GM12892 (cell line): ENCODE results near the gene TBL1X.
A peak's percentile ranks its signal among the peaks of the same experiment; 100 is the strongest.

ENCODE experiments used
- DNase-seq: peaks from one replicate; pipeline ENCODE4 v3.0.0; 2011; ENCODE audit not compliant: insufficient read length
- FAIRE-seq: peaks from 2 replicates; lab custom pipeline; 2011; peaks lifted over from hg19 to GRCh38; lab: Jason Lieb, UNC
- POLR2A ChIP-seq: IDR thresholded peaks from 2 replicates; pipeline ENCODE4 v1.6.1; 2011; ENCODE audit warnings: low read depth, low read length, control low read depth
- POLR2AphosphoS5 ChIP-seq: IDR thresholded peaks from 2 replicates; pipeline ENCODE4 v1.6.1; 2011; ENCODE audit warnings: low read depth, low read length, control low read depth
- TAF1 ChIP-seq: IDR thresholded peaks from 2 replicates; pipeline ENCODE4 v1.6.1; 2011; ENCODE audit warnings: low read depth, mild to moderate bottlenecking, control low read depth, low read length, borderline replicate concordance

Gene TBL1X

DNA sequence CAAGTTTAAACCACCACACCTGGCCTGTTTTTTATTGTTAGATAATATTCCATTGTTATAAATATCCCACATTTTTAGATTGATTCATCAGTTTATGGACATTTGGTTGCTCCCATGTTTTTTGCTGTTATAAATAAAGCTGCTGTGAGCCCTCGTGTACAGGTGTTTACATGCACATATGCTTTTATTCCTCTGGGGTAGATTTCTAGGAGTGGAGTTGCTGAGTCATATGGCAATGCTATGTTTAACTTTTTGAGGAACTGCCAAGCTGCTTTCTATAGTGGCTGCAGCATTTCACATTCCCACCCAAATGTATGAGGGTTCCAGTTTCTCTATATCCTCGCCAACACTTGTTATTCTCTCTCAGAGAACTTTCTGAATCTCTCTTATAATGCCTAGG lies 90.5 kb downstream of the TBL1X start:
- FAIRE-seq (no peak), DNase-seq (no peak)
- TF ChIP-seq POLR2AphosphoS5: no peak
- TF ChIP-seq POLR2A: no peak
- TF ChIP-seq TAF1: no peak

DNA sequence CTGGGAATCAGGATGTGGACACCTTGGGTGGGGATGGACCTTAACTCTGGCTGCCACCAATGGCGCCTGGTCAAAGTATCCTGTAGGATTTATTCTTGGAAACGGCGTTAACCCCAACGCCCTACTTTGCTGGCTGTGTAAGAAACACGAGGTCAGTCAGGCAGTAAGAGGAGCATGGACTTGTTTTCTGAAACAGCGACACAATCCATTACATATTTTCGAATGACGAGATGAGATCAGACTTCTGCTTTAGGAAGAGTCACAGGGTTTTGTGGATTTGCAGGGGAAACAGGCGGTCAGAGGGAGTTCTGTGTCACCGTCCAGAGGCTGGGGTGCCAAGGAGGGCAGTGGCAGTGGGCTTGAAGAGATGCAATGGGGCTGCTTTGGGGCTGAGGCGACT lies 92.2 kb downstream of the TBL1X start:
- DNase-seq (no peak), FAIRE-seq (no peak)
- TF ChIP-seq TAF1 (no peak), POLR2AphosphoS5 (no peak), POLR2A (no peak)

GRCh38 chrX:9557521-9557920 lies 92.7 kb downstream of the TBL1X start:
- FAIRE-seq: peak; percentile 40
- TF ChIP-seq TAF1 (no peak), POLR2A (no peak), POLR2AphosphoS5 (no peak)
- DNase-seq: no peak

DNA sequence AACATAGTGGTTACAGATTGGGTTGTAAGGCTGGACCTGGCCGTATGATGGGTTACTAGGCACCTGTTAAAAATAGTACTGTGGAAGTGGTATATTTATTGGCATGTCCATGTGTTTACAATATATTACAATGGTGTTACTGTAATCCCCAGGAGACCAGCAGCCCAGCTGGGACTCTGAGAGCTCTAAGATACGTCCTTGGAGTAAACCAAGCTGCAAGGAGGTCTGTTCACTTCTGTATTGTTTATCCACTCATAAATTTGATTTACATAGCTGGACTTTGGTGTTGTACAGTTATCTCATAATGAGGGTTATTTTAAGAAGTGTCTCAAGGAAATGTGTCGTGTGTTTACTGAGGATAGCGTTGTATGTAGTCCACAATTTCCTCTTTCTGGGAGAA lies 93.8 kb downstream of the TBL1X start:
- no peak for DNase-seq
- TF ChIP-seq POLR2A (no peak), TAF1 (no peak), POLR2AphosphoS5 (no peak)
- FAIRE-seq: peak; percentile 54

- DNase-seq: no peak
Measured at GRCh38 chrX:9560219-9560618, 95.4 kb downstream of the TBL1X start.

DNA sequence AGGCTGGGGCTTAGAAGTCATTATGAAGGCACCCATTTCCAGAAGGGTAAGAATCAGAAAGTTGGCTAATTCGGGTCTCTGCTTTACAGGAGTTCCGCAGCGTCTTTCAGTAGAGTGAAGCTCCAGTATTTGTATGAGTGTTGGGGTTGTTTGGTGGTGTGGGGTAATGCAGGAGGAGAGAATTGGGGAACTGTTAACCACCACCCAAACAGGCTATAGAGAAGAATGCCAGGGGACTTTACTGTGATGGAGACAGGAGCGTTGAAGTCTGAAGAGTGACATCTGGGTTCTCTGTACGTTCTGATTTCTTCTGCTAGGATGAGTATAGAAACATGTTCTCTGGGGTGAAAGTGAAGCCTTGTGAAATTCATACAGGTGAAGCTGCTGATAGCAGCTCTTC lies 96.3 kb downstream of the TBL1X start:
- no peak for DNase-seq
- peak; percentile 58 for FAIRE-seq
- no peak for TF ChIP-seq POLR2A
- TF ChIP-seq POLR2AphosphoS5: no peak
- TF ChIP-seq TAF1: no peak

More at GRCh38 chrX:9560219-9560618, 95.4 kb downstream of the TBL1X start:
- no peak for FAIRE-seq
- TF ChIP-seq POLR2AphosphoS5 (no peak), POLR2A (no peak), TAF1 (no peak)

DNA sequence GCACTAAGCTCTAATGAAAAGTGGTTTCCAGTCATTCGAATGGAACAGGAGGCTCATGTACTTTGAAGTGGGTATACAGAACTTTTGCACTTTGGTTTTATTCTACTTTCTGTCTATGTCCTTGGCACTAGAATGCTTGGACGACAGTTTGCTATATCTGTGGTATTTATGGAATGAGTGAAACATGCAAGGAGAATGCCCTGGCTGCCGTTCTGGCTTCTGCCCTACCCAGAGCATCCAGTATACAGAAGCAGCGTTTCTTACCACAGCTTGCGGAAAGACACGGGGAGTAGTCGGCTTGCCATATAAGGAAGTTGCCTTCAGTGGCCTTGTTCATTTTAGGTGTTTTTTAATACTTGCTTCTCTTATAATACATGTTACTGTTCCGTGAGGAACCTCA lies 98.0 kb downstream of the TBL1X start:
- DNase-seq: no peak
- no peak for TF ChIP-seq POLR2A
- TF ChIP-seq TAF1: no peak
- no peak for TF ChIP-seq POLR2AphosphoS5
- no peak for FAIRE-seq

DNA sequence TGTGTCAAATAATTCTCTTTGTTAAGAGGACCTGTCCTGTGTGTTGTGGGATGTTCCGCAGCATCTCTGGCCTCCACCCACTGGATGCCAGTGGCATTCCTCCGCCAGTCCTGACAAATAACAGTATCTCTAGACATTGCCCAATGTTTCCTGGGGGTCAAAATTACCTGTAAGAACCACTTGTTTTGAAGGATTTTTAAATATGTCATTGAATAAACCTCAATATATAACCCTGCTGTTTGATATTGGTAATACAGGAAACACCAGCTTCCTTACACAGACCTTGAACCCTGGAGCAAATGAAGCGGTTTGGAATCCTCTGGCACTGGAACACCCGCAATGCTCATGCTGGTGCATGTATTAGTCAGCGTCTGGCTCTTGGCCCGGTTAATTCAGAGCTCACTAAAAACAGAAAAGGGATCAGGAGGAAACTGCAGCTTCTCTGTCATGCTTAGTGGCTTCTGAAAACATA lies 101.3 kb downstream of the TBL1X start:
- no peak for TF ChIP-seq POLR2A
- no peak for TF ChIP-seq POLR2AphosphoS5
- TF ChIP-seq TAF1: no peak
- DNase-seq (no peak), FAIRE-seq (peak; percentile 48)

DNA sequence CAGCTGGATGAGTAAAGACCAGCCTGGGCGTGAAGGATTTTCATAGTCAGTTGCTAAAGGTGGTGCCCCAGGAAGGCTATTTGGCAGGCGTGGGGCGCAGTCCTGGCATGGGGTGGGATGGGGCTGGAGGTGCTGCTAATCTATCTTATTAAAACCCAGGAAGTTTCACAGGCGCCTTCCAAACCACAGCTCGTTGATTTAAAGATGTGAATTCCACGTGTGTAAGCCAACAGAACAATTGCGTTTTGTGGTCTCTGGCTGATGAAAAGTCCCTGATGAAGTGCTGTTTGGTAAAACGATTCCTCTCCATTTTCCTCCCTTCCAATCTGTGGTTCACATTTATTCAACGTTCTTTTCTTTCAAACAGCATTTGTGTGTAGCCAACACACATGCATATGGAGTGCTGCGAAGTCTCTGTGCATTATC lies 105.0 kb downstream of the TBL1X start:
- peak; percentile 56 for FAIRE-seq
- TF ChIP-seq POLR2AphosphoS5: no peak
- no peak for TF ChIP-seq TAF1
- TF ChIP-seq POLR2A: no peak
- no peak for DNase-seq

DNA sequence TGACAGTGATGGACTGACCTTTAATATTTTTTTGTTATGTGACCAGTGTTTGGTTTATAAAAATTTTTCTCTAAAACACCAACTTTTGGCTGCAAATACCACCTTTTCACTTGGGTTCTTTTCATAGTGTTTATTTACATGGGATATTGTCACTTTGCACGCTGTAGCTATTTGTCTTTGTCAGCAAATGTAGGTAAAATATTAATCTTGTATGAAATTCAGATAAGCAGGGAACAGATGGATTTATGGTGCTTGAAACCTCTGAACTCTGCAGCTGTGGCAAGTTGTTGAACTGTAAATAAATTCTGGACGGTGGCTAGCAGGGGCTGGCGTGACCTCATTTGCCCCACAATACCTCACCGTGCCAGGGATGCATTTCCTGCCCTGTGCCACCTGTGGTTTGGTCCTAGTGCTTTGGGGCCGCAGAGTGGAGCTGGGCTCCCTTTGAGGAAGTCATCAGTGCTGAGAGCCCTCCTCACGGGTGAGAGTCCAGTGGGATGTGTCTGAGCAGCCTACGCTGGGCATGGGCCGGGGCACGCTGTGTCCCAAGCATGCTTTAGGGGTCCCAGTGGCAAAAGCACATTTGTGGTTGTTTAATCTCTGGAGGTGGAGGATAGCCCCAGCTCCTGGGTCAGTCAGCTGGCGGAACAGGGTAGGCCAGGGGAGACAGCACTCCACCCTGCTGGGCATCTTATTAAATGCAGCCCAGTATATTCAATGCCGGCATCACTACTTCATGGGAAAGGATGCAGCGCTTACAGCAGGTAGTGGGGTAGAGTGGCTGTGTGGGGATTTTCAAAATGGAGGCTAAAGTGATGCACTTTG lies 108.6 kb downstream of the TBL1X start:
- DNase-seq: no peak
- FAIRE-seq: peak; percentile 58
- TF ChIP-seq POLR2A (no peak), TAF1 (no peak), POLR2AphosphoS5 (no peak)

DNA sequence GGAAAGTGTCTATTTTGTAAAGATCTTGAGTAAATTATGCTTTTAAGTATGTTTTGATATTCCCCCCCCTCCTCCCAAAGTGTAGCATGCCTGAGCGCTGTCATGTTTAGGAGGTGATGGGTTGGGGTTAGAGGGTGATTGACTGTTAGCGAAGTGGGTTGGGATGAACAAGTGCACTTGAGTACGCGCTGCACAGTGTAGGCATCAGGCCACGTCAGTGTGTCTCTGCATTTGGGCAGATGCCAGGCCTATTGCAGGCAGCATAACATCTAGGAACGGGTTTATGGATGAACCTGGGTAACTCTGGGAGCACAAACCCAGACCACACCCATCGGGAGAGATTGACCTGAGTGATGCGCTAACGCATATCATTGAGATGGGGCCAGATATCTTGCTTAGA lies 111.2 kb downstream of the TBL1X start:
- no peak for DNase-seq
- TF ChIP-seq TAF1 (no peak), POLR2AphosphoS5 (no peak), POLR2A (no peak)

GRCh38 chrX:9577555-9577954 lies 112.7 kb downstream of the TBL1X start:
- FAIRE-seq (no peak), DNase-seq (no peak)
- TF ChIP-seq POLR2A: no peak
- no peak for TF ChIP-seq TAF1
- no peak for TF ChIP-seq POLR2AphosphoS5

More for the DNA sequence above, 111.2 kb downstream of the TBL1X start:
- FAIRE-seq: peak; percentile 40
